SK-N-SH treated with all-trans-retinoic acid at 6 μM for 48 hours (cell line): ENCODE results near the gene ZNF423.

Source experiments
- BACH2 ChIP-seq: fragments of 250-450 bp; sonication (Bioruptor Pico); IDR thresholded peaks from 2 replicates; pipeline ENCODE4 v1.9.0; 2021; ENCODE audit warnings: mild to moderate bottlenecking, borderline replicate concordance
- CREB5 ChIP-seq: fragments of 250-450 bp; sonication (Bioruptor Pico); IDR thresholded peaks from 2 replicates; pipeline ENCODE4 v1.5.1; 2020; ENCODE audit warnings: low read depth, mild to moderate bottlenecking, moderate library complexity
- CSRNP3 ChIP-seq: fragments of 250-450 bp; sonication (Bioruptor Pico); IDR thresholded peaks from 2 replicates; pipeline ENCODE4 v1.5.1; 2021; ENCODE audit warnings: mild to moderate bottlenecking, moderate library complexity
- GLIS3 ChIP-seq: fragments of 250-450 bp; sonication (Bioruptor Pico); IDR thresholded peaks from 2 replicates; pipeline ENCODE4 v1.5.0; 2020; ENCODE audit warnings: mild to moderate bottlenecking, moderate library complexity
- ISL1 ChIP-seq: fragments of 250-450 bp; sonication (Bioruptor Pico); IDR thresholded peaks from 2 replicates; pipeline ENCODE4 v2.1.2; 2022; ENCODE audit warnings: mild to moderate bottlenecking, moderate library complexity
- PATZ1 ChIP-seq: fragments of 250-450 bp; sonication (Bioruptor Pico); IDR thresholded peaks from 2 replicates; pipeline ENCODE4 v1.8.0; 2020; ENCODE audit warnings: mild to moderate bottlenecking, moderate library complexity, borderline replicate concordance
- SNAI2 ChIP-seq: fragments of 250-450 bp; sonication (Bioruptor Pico); IDR thresholded peaks from 2 replicates; pipeline ENCODE4 v1.5.0; 2020; ENCODE audit warnings: mild to moderate bottlenecking, moderate library complexity
- TCF4 ChIP-seq: fragments of 250-450 bp; sonication (Bioruptor Pico); IDR thresholded peaks from 2 replicates; pipeline ENCODE4 v1.8.0; 2021; ENCODE audit warnings: mild to moderate bottlenecking, moderate library complexity, borderline replicate concordance
- TOX ChIP-seq: fragments of 250-450 bp; sonication (Bioruptor Pico); IDR thresholded peaks from 2 replicates; pipeline ENCODE4 v1.8.0; 2021; ENCODE audit warnings: mild to moderate bottlenecking, moderate library complexity, borderline replicate concordance
- TSHZ2 ChIP-seq: fragments of 250-450 bp; sonication (Bioruptor Pico); IDR thresholded peaks from 2 replicates; pipeline ENCODE4 v1.5.0; 2020; ENCODE audit warnings: mild to moderate bottlenecking, moderate library complexity
- ZC3H10 ChIP-seq: fragments of 250-450 bp; sonication (Bioruptor Pico); IDR thresholded peaks from 2 replicates; pipeline ENCODE4 v1.5.1; 2021; ENCODE audit warnings: mild to moderate bottlenecking, moderate library complexity
- ZFP3 ChIP-seq: fragments of 250-450 bp; sonication (Bioruptor Pico); IDR thresholded peaks from 2 replicates; pipeline ENCODE4 v1.5.0; 2020; ENCODE audit warnings: mild to moderate bottlenecking, moderate library complexity
- ZFP30 ChIP-seq: fragments of 450-650 bp; formaldehyde crosslinking; IDR thresholded peaks from 2 replicates; pipeline ENCODE4 v1.5.0; 2022; ENCODE audit warnings: mild to moderate bottlenecking, moderate library complexity
- ZNF8 ChIP-seq: fragments of 450-650 bp; formaldehyde crosslinking; IDR thresholded peaks from 2 replicates; pipeline ENCODE4 v1.5.0; 2020; ENCODE audit warnings: mild to moderate bottlenecking, moderate library complexity

GRCh38 chr16:49635591-49636581 lies 220.0 kb downstream of the ZNF423 start:
- TF ChIP-seq CREB5 (CRISPR knock-in tag), result no peak
- TF ChIP-seq TSHZ2 (CRISPR knock-in tag), result no peak
- no peak for TF ChIP-seq ZNF8 (CRISPR knock-in tag)
- no peak for TF ChIP-seq ZC3H10 (CRISPR knock-in tag)
- no peak for TF ChIP-seq TCF4
- TF ChIP-seq ZFP30, result no peak
- no peak for TF ChIP-seq PATZ1 (CRISPR knock-in tag)
- no peak for TF ChIP-seq CSRNP3
- no peak for TF ChIP-seq BACH2 (CRISPR knock-in tag)
- no peak for TF ChIP-seq SNAI2
- no peak for TF ChIP-seq ZFP3
- no peak for TF ChIP-seq GLIS3
- TF ChIP-seq TOX (CRISPR knock-in tag), result no peak
- TF ChIP-seq ISL1 (CRISPR knock-in tag), result no peak
